Progenitor cell of endocrine pancreas (in vitro differentiated cells): ENCODE measurements around the gene TMEM63C. TPM values are rescaled to one million over a fixed set of nuclear protein-coding genes. Genes with fewer than 3 reads are reported as not detected.

ENCODE experiments used
- DNase-seq: peaks from one replicate; pipeline ENCODE4 v3.0.0; 2021; ENCODE audit warnings: low spot score; ENCODE audit not compliant: unreplicated experiment
- H3K27ac Mint-ChIP-seq: 2 replicates; pipeline ENCODE4 v1.8.0; 2021; ENCODE audit warnings: mild to moderate bottlenecking, moderate library complexity, mixed read lengths
- H3K27me3 Mint-ChIP-seq: 2 replicates; pipeline ENCODE4 v1.8.0; 2021; ENCODE audit warnings: mixed read lengths
- H3K36me3 Mint-ChIP-seq: 2 replicates; pipeline ENCODE4 v1.8.0; 2022; ENCODE audit warnings: mixed read lengths; ENCODE audit not compliant: insufficient read depth
- H3K4me1 Mint-ChIP-seq: 2 replicates; pipeline ENCODE4 v1.8.0; 2021; ENCODE audit warnings: low read depth, mixed read lengths
- H3K4me3 Mint-ChIP-seq: 2 replicates; pipeline ENCODE4 v1.8.0; 2021; ENCODE audit warnings: low read depth, mild to moderate bottlenecking, moderate library complexity, mixed read lengths
- H3K9me3 Mint-ChIP-seq: 2 replicates; pipeline ENCODE4 v1.8.0; 2021; ENCODE audit warnings: low read depth, mixed read lengths
- total RNA-seq: library from RNA; stranded (reverse); gene quantifications from 2 replicates; pipeline ENCODE4 v1.2.1, GENCODE V29; 2021
- TF ChIP-seq, protein P1 (sequence below): fragments of 200-600 bp; sonication (generic); IDR thresholded peaks from one replicate; pipeline ENCODE4 v1.5.0; 2021; ENCODE audit warnings: antibody characterized with exemption, mild to moderate bottlenecking; ENCODE audit not compliant: unreplicated experiment

Gene TMEM63C
- total RNA-seq, 1 donor from 2014 or later = 1.6 TPM

DNA sequence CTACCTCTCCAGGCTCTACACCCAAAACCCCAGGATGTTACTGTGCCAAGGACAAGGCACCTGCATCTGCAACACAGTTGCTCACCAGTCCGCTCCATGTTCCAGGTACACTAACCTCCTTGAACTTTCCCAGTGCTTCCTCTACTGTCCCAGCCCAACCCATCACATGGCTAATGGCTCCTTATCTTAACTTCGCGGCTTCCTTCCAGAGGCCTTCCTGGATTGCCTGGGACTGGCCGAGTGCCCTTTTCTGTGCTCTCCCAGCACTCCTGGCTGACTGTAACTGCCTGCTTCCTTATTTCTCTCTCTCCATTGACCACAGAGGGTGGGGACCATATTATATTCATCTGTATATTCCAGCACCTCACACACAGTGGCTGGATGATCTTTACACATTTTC lies 118.2 kb downstream of the TMEM63C start:
- no peaks in the 10 kb centered on the region for H3K27me3 Mint-ChIP-seq

GRCh38 chr14:77301103-77301502 lies 119.5 kb downstream of the TMEM63C start:
- no peak overlapping the region for H3K27ac Mint-ChIP-seq

More for the DNA sequence above, 118.2 kb downstream of the TMEM63C start:
- TF ChIP-seq, protein P1, sequence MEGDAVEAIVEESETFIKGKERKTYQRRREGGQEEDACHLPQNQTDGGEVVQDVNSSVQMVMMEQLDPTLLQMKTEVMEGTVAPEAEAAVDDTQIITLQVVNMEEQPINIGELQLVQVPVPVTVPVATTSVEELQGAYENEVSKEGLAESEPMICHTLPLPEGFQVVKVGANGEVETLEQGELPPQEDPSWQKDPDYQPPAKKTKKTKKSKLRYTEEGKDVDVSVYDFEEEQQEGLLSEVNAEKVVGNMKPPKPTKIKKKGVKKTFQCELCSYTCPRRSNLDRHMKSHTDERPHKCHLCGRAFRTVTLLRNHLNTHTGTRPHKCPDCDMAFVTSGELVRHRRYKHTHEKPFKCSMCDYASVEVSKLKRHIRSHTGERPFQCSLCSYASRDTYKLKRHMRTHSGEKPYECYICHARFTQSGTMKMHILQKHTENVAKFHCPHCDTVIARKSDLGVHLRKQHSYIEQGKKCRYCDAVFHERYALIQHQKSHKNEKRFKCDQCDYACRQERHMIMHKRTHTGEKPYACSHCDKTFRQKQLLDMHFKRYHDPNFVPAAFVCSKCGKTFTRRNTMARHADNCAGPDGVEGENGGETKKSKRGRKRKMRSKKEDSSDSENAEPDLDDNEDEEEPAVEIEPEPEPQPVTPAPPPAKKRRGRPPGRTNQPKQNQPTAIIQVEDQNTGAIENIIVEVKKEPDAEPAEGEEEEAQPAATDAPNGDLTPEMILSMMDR = no peak
- Mint-ChIP-seq H3K36me3 (peaks cover 10% of the 10 kb centered on the region), H3K27ac (no peak overlapping the region), H3K4me1 (no peaks in the 10 kb centered on the region), H3K9me3 (no peaks in the 10 kb centered on the region), H3K4me3 (no peak overlapping the region)
- no peak for DNase-seq

DNA sequence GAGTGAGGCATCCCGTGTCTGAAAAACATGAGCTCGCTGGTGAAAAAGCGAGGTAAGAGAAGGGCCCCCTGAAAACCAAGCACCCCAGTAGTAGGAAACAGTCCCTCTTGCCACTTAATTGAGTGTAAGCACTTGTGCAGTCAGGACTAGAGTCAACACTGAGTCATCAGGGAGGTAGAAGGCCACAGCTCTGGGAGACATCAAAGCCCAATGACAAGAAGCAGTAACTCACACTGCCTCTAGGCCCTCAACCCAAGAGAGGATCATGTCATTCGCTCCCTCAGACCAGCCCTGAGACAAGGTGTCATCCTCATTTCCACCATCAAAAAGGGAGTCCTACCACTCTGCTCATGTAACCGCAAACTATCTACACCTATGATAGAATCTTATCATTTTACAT lies 121.3 kb downstream of the TMEM63C start:
- TF ChIP-seq, protein P1 = no peak
- Mint-ChIP-seq H3K36me3 (peaks cover 9% of the 10 kb centered on the region), H3K27ac (no peak overlapping the region), H3K27me3 (no peaks in the 10 kb centered on the region), H3K4me3 (no peak overlapping the region), H3K4me1 (no peaks in the 10 kb centered on the region), H3K9me3 (no peaks in the 10 kb centered on the region)
- DNase-seq = no peak

More at GRCh38 chr14:77301103-77301502, 119.5 kb downstream of the TMEM63C start:
- no peaks in the 10 kb centered on the region for H3K4me1 Mint-ChIP-seq
- peaks cover 10% of the 10 kb centered on the region for H3K36me3 Mint-ChIP-seq
- H3K9me3 Mint-ChIP-seq = no peaks in the 10 kb centered on the region
- peak; percentile 59 for DNase-seq
- H3K27me3 Mint-ChIP-seq = no peaks in the 10 kb centered on the region
- TF ChIP-seq, protein P1 = peak; percentile 88
- H3K4me3 Mint-ChIP-seq = no peak overlapping the region

- Mint-ChIP-seq H3K9me3 (no peaks in the 10 kb centered on the region), H3K27ac (no peak overlapping the region), H3K4me1 (no peaks in the 10 kb centered on the region), H3K4me3 (no peak overlapping the region), H3K36me3 (peaks cover 6% of the 10 kb centered on the region), H3K27me3 (no peaks in the 10 kb centered on the region)
- no peak for DNase-seq
- TF ChIP-seq, protein P1 = no peak
Measured at GRCh38 chr14:77303417-77304156, 122.0 kb downstream of the TMEM63C start.

- Mint-ChIP-seq H3K27me3 (no peaks in the 10 kb centered on the region), H3K4me1 (no peaks in the 10 kb centered on the region), H3K36me3 (peaks cover 7% of the 10 kb centered on the region), H3K4me3 (no peak overlapping the region), H3K27ac (no peak overlapping the region), H3K9me3 (no peaks in the 10 kb centered on the region)
- TF ChIP-seq, protein P1 = no peak
- no peak for DNase-seq
Measured at GRCh38 chr14:77305696-77306095, 124.1 kb downstream of the TMEM63C start.
